ENCODE data around the gene SCAMP1. TPM values are rescaled to one million over a fixed set of nuclear protein-coding genes. Genes with fewer than 3 reads are reported as not detected.
A peak's percentile ranks its signal among the peaks of the same experiment; 100 is the strongest.

The SCAMP1 gene
- polyA plus RNA-seq, 1 donor from 2014 or later: 180 TPM

DNA sequence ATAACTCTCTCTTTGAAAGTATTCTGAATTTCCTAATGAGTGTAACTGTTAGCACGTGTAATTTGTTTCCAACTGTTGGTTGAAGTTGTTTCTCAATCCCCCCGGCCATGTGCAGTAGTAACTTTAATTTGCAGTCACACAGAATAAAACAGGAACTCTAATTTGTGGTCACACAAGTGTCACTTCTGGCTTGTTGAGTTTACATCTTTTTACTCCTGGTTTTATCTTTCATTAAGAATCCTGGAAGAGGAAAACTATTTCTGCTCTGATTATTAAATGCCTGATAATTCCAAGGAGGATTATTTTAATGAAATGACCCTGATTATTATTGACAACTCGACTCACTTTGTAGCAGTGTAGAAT is 1.2 kb downstream of the SCAMP1 start:
- H3K27ac ChIP-seq (ENCODE audit: low read length): no peak overlapping the region
- no peaks in the 10 kb centered on the region for H3K36me3 ChIP-seq (ENCODE audit: insufficient read depth, low read length)
- no peak for TF ChIP-seq EZH2 (IDR thresholded peaks at IDR 0.05; ENCODE audit: borderline replicate concordance, insufficient read depth, low read length, poor library complexity, severe bottlenecking)
- TF ChIP-seq, protein P1, sequence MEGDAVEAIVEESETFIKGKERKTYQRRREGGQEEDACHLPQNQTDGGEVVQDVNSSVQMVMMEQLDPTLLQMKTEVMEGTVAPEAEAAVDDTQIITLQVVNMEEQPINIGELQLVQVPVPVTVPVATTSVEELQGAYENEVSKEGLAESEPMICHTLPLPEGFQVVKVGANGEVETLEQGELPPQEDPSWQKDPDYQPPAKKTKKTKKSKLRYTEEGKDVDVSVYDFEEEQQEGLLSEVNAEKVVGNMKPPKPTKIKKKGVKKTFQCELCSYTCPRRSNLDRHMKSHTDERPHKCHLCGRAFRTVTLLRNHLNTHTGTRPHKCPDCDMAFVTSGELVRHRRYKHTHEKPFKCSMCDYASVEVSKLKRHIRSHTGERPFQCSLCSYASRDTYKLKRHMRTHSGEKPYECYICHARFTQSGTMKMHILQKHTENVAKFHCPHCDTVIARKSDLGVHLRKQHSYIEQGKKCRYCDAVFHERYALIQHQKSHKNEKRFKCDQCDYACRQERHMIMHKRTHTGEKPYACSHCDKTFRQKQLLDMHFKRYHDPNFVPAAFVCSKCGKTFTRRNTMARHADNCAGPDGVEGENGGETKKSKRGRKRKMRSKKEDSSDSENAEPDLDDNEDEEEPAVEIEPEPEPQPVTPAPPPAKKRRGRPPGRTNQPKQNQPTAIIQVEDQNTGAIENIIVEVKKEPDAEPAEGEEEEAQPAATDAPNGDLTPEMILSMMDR (IDR thresholded peaks at IDR 0.05; ENCODE audit: poor library complexity, severe bottlenecking): no peak
- TF ChIP-seq, protein P2, sequence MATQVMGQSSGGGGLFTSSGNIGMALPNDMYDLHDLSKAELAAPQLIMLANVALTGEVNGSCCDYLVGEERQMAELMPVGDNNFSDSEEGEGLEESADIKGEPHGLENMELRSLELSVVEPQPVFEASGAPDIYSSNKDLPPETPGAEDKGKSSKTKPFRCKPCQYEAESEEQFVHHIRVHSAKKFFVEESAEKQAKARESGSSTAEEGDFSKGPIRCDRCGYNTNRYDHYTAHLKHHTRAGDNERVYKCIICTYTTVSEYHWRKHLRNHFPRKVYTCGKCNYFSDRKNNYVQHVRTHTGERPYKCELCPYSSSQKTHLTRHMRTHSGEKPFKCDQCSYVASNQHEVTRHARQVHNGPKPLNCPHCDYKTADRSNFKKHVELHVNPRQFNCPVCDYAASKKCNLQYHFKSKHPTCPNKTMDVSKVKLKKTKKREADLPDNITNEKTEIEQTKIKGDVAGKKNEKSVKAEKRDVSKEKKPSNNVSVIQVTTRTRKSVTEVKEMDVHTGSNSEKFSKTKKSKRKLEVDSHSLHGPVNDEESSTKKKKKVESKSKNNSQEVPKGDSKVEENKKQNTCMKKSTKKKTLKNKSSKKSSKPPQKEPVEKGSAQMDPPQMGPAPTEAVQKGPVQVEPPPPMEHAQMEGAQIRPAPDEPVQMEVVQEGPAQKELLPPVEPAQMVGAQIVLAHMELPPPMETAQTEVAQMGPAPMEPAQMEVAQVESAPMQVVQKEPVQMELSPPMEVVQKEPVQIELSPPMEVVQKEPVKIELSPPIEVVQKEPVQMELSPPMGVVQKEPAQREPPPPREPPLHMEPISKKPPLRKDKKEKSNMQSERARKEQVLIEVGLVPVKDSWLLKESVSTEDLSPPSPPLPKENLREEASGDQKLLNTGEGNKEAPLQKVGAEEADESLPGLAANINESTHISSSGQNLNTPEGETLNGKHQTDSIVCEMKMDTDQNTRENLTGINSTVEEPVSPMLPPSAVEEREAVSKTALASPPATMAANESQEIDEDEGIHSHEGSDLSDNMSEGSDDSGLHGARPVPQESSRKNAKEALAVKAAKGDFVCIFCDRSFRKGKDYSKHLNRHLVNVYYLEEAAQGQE (IDR thresholded peaks at IDR 0.05; ENCODE audit: borderline replicate concordance): no peak
- no peak for TF ChIP-seq EP300 (conservative IDR thresholded peaks at IDR 0.05; ENCODE audit: poor library complexity, severe bottlenecking)
- TF ChIP-seq SMC3 (conservative IDR thresholded peaks at IDR 0.05; ENCODE audit: poor library complexity): no peak
- no peak for TF ChIP-seq MXI1 (conservative IDR thresholded peaks at IDR 0.05; ENCODE audit: poor library complexity, severe bottlenecking)
- TF ChIP-seq TAF1 (IDR thresholded peaks at IDR 0.05; ENCODE audit: low read depth): no peak
- no peak for TF ChIP-seq POLR2AphosphoS5 (IDR thresholded peaks at IDR 0.05)
- no peak for TF ChIP-seq RAD21 (conservative IDR thresholded peaks at IDR 0.05)
- no peaks in the 10 kb centered on the region for H3K9me2 ChIP-seq (ENCODE audit: insufficient read depth, low read length)
- H3K79me2 ChIP-seq (replicated peaks; ENCODE audit: insufficient read depth, low read length): peaks cover 40% of the 10 kb centered on the region
- H3K4me2 ChIP-seq (ENCODE audit: low read length): peak overlapping the region; percentile 98
- no peaks in the 10 kb centered on the region for H3K27me3 ChIP-seq (ENCODE audit: insufficient read depth, low read depth, low read length)
- H3K9me3 ChIP-seq (ENCODE audit: low read length): no peaks in the 10 kb centered on the region
- peak overlapping the region; percentile 97 for H3K9ac ChIP-seq (ENCODE audit: low read length)
- peak overlapping the region; percentile 99 for H3K4me3 ChIP-seq (ENCODE audit: low read length)
- H4K20me1 ChIP-seq (ENCODE audit: insufficient read depth): no peaks in the 10 kb centered on the region
- no peak overlapping the region for H2AFZ ChIP-seq (ENCODE audit: low read depth, low read length)
- H3F3A ChIP-seq (ENCODE audit: insufficient read depth, low read length, poor library complexity, severe bottlenecking): no peaks in the 10 kb centered on the region

GRCh38 chr5:78362220-78362619 is 1.8 kb downstream of the SCAMP1 start:
- peaks cover 40% of the 10 kb centered on the region for H3K79me2 ChIP-seq (replicated peaks; ENCODE audit: insufficient read depth, low read length)

More at GRCh38 chr5:78362220-78362619, 1.8 kb downstream of the SCAMP1 start:
- H3K9ac ChIP-seq (ENCODE audit: low read length): no peak overlapping the region
- no peak for TF ChIP-seq POLR2AphosphoS5 (IDR thresholded peaks at IDR 0.05)
- no peak for TF ChIP-seq TAF1 (IDR thresholded peaks at IDR 0.05; ENCODE audit: low read depth)
- TF ChIP-seq MXI1 (conservative IDR thresholded peaks at IDR 0.05; ENCODE audit: poor library complexity, severe bottlenecking): no peak
- no peak for TF ChIP-seq EP300 (conservative IDR thresholded peaks at IDR 0.05; ENCODE audit: poor library complexity, severe bottlenecking)
- no peak for TF ChIP-seq EZH2 (IDR thresholded peaks at IDR 0.05; ENCODE audit: borderline replicate concordance, insufficient read depth, low read length, poor library complexity, severe bottlenecking)
- TF ChIP-seq, protein P2 (IDR thresholded peaks at IDR 0.05; ENCODE audit: borderline replicate concordance): no peak
- TF ChIP-seq RAD21 (conservative IDR thresholded peaks at IDR 0.05): no peak
- TF ChIP-seq SMC3 (conservative IDR thresholded peaks at IDR 0.05; ENCODE audit: poor library complexity): no peak
- TF ChIP-seq, protein P1 (IDR thresholded peaks at IDR 0.05; ENCODE audit: poor library complexity, severe bottlenecking): no peak
- no peaks in the 10 kb centered on the region for H3F3A ChIP-seq (ENCODE audit: insufficient read depth, low read length, poor library complexity, severe bottlenecking)
- peak overlapping the region; percentile 99 for H3K4me3 ChIP-seq (ENCODE audit: low read length)
- no peaks in the 10 kb centered on the region for H3K36me3 ChIP-seq (ENCODE audit: insufficient read depth, low read length)
- no peaks in the 10 kb centered on the region for H3K27me3 ChIP-seq (ENCODE audit: insufficient read depth, low read depth, low read length)
- peak overlapping the region; percentile 98 for H3K4me2 ChIP-seq (ENCODE audit: low read length)
- no peak overlapping the region for H2AFZ ChIP-seq (ENCODE audit: low read depth, low read length)
- no peak overlapping the region for H3K27ac ChIP-seq (ENCODE audit: low read length)
- H3K9me2 ChIP-seq (ENCODE audit: insufficient read depth, low read length): no peaks in the 10 kb centered on the region
- H3K9me3 ChIP-seq (ENCODE audit: low read length): no peaks in the 10 kb centered on the region
- no peaks in the 10 kb centered on the region for H4K20me1 ChIP-seq (ENCODE audit: insufficient read depth)

All from neural cell (in vitro differentiated cells).